ENCODE measurements around the gene STPG4.
A peak's percentile ranks its signal among the peaks of the same experiment; 100 is the strongest.
"Not testable (repeated sequence)": the region's sequence is repeated elsewhere in the genome, so short reads cannot be mapped to it uniquely, and the experiment has no call there.

STPG4 gene

GRCh38 chr2:47173986-47174732 is 19.1 kb upstream of the STPG4 start:
- Histone ChIP-seq H3K4me3 (ENCODE audit: extremely low read depth, insufficient read depth, low read length, poor library complexity, severe bottlenecking) (peak overlapping the region; percentile 99), H3K36me3 (ENCODE audit: control insufficient read depth, insufficient read depth, low read length) (peaks cover 30% of the 10 kb centered on the region), H3K9me3 (ENCODE audit: control insufficient read depth, low read length) (no peaks in the 10 kb centered on the region), H3K4me1 (ENCODE audit: control insufficient read depth, insufficient read depth, low read length, poor library complexity, severe bottlenecking) (peaks cover 8% of the 10 kb centered on the region), H3K27ac (ENCODE audit: low read depth, low read length, severe bottlenecking) (no peak overlapping the region)
- WGBS, 2 experiments (ENCODE audit: insufficient coverage in 2 of 2), result 17 to 48% methylated on average over 2 to 4 of the region's 9 CpGs

DNA sequence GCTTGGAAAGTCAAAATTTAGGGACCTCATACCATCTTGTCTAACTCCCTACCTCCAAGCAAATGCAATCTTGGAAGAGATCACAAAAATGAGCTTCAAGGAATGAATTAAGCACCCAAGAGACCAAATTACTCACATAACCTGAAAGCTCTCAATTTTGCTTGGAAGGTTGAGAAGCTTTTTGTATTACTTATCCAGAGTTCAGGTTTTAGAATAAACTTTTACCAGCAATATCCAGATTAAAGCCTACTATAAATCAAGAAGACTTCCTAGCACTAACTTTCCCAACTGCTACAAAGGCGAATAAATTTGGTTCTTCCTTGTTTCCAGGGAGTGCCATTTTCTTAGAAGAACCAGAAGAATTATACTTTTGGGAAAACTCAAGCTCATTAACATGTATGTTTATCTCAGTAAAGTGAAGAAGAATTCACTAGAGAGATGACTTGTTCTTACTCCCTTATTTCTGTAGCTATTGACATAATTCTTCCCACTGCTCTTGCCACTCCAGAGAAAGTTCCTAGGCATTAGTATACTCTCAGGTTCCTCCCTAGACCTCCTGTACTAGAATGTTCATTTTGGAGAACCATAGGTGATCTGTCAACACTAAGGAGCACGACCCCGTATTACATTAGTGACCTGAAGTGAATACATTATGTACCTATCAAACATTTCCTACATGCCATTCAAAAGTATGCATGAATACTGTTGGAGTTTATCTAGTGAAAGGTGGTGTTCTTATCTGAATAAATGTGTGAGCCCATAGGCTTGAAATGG is 18.0 kb upstream of the STPG4 start:
- Histone ChIP-seq H3K4me3 (ENCODE audit: extremely low read depth, insufficient read depth, low read length, poor library complexity, severe bottlenecking) (peak overlapping the region; percentile 99), H3K36me3 (ENCODE audit: control insufficient read depth, insufficient read depth, low read length) (peaks cover 35% of the 10 kb centered on the region), H3K4me1 (ENCODE audit: control insufficient read depth, insufficient read depth, low read length, poor library complexity, severe bottlenecking) (peaks cover 8% of the 10 kb centered on the region), H3K27ac (ENCODE audit: low read depth, low read length, severe bottlenecking) (no peak overlapping the region), H3K9me3 (ENCODE audit: control insufficient read depth, low read length) (no peaks in the 10 kb centered on the region)
- WGBS, 2 experiments (ENCODE audit: insufficient coverage in 2 of 2), result no CpG with 5 or more reads among the region's 3 CpGs

DNA sequence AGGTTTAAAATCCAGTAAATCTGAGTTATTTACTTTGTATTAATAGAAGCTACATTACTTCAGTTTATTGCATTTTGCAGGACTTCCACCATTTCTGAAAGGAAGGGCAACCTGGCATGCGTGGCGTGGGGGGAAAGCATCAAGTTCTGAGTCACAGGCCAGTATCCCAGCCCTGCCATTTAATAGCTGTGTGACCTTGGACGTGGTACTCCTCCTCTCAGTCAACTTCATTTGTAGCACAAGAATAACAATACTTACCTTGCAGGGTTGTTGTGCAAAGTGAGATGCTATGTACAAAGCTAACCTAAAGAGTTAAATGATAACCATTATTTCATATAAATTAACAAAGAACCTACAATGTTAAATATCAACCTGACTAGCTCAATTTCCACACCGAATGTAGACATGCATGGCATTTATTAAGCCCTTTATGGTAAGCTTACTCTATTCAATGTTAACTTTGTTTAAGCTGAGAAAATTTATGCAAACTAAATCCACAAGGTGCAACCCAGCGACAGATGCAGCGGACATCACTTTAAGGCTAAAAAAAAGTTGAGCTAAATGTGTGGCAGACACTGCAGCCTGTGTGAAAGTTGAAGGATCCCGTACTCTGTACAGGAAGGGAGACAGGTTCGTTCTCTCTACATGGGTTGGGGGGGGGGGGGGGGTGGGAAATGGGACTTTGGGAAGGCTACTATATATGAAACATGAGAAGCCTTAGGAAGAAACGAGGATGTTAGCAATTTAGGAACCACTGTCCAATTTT is 17.2 kb upstream of the STPG4 start:
- Histone ChIP-seq H3K36me3 (ENCODE audit: control insufficient read depth, insufficient read depth, low read length) (peaks cover 42% of the 10 kb centered on the region), H3K4me3 (ENCODE audit: extremely low read depth, insufficient read depth, low read length, poor library complexity, severe bottlenecking) (peak overlapping the region; percentile 6), H3K27ac (ENCODE audit: low read depth, low read length, severe bottlenecking) (no peak overlapping the region), H3K4me1 (ENCODE audit: control insufficient read depth, insufficient read depth, low read length, poor library complexity, severe bottlenecking) (peaks cover 8% of the 10 kb centered on the region), H3K9me3 (ENCODE audit: control insufficient read depth, low read length) (no peaks in the 10 kb centered on the region)
- 77 to 96% methylated on average over 3 to 6 of the region's 9 CpGs for WGBS, 2 experiments (ENCODE audit: insufficient coverage in 2 of 2)

GRCh38 chr2:47169784-47170183 is 14.7 kb upstream of the STPG4 start:
- no peak overlapping the region for H3K4me3 ChIP-seq (ENCODE audit: extremely low read depth, insufficient read depth, low read length, poor library complexity, severe bottlenecking)
- no CpG with 5 or more reads among the region's 2 CpGs for WGBS, 2 experiments (ENCODE audit: insufficient coverage in 2 of 2)
- H3K36me3 ChIP-seq (ENCODE audit: control insufficient read depth, insufficient read depth, low read length), result peaks cover 57% of the 10 kb centered on the region
- H3K9me3 ChIP-seq (ENCODE audit: control insufficient read depth, low read length), result no peaks in the 10 kb centered on the region
- H3K4me1 ChIP-seq (ENCODE audit: control insufficient read depth, insufficient read depth, low read length, poor library complexity, severe bottlenecking), result peaks cover 8% of the 10 kb centered on the region
- H3K27ac ChIP-seq (ENCODE audit: low read depth, low read length, severe bottlenecking), result no peak overlapping the region

- H3K27ac ChIP-seq (ENCODE audit: low read depth, low read length, severe bottlenecking); H3K9me3 ChIP-seq (ENCODE audit: control insufficient read depth, low read length); H3K4me1 ChIP-seq (ENCODE audit: control insufficient read depth, insufficient read depth, low read length, poor library complexity, severe bottlenecking); H3K4me3 ChIP-seq (ENCODE audit: extremely low read depth, insufficient read depth, low read length, poor library complexity, severe bottlenecking): not testable (repeated sequence)
- 91 to 94% methylated on average over 7 to 8 of the region's 8 CpGs for WGBS, 2 experiments (ENCODE audit: insufficient coverage in 2 of 2)
- H3K36me3 ChIP-seq (ENCODE audit: control insufficient read depth, insufficient read depth, low read length), result peaks cover 63% of the 10 kb centered on the region
These were observed 13.8 kb upstream of the STPG4 start for GRCh38 chr2:47168895-47169294.

DNA sequence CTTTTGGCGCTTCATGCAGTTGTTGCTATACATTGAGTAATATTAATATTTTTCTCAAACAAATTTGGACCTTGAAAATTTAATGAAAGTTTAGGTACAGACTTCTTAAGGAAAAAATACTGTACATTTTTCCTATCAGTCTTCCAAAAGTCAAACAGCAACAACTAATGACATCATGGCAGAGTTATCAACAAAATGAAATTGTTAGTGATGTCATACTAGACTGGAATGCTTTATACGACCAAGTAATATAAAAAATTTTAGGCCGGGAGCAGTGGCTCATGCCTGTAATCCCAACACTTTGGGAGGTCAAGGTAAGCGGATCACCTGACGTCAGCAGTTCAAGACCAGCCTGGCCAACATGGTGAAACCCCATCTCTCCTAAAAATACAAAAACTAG is 12.0 kb upstream of the STPG4 start:
- Histone ChIP-seq H3K36me3 (ENCODE audit: control insufficient read depth, insufficient read depth, low read length) (peaks cover 77% of the 10 kb centered on the region), H3K4me1 (ENCODE audit: control insufficient read depth, insufficient read depth, low read length, poor library complexity, severe bottlenecking) (peaks cover 8% of the 10 kb centered on the region), H3K27ac (ENCODE audit: low read depth, low read length, severe bottlenecking) (no peak overlapping the region), H3K4me3 (ENCODE audit: extremely low read depth, insufficient read depth, low read length, poor library complexity, severe bottlenecking) (no peak overlapping the region), H3K9me3 (ENCODE audit: control insufficient read depth, low read length) (no peaks in the 10 kb centered on the region)
- 91 to 98% methylated on average over 4 of the region's 5 CpGs for WGBS, 2 experiments (ENCODE audit: insufficient coverage in 2 of 2)

DNA sequence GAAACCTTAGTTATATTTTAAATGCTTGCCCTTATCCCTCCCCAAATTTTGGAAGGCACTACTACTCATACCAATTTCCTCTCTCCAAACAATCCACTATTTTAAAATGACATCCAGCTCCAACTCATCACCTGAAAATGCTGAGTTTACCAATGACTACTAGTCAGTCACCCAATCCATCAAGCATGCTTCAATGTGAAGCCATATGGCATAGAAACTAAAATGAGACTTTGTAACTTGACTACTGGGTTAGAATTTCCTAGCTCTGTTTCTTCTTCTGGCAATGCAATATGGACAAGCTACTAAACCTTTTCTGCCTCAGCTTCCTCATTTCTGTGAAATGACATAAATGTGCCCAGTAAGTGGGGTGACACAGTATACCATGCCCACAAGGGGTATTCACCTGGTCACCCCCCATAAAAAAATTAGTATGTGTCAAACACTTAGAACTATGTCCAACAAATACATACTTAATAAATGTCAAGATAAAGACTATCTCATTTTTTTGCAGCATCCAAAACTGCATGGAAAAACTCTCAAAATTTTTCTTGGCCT is 10.0 kb upstream of the STPG4 start:
- Histone ChIP-seq H3K27ac (ENCODE audit: low read depth, low read length, severe bottlenecking) (no peak overlapping the region), H3K9me3 (ENCODE audit: control insufficient read depth, low read length) (no peaks in the 10 kb centered on the region), H3K36me3 (ENCODE audit: control insufficient read depth, insufficient read depth, low read length) (peaks cover 77% of the 10 kb centered on the region), H3K4me3 (ENCODE audit: extremely low read depth, insufficient read depth, low read length, poor library complexity, severe bottlenecking) (no peak overlapping the region), H3K4me1 (ENCODE audit: control insufficient read depth, insufficient read depth, low read length, poor library complexity, severe bottlenecking) (no peaks in the 10 kb centered on the region)

- Histone ChIP-seq H3K27ac (ENCODE audit: low read depth, low read length, severe bottlenecking) (no peak overlapping the region), H3K36me3 (ENCODE audit: control insufficient read depth, insufficient read depth, low read length) (peaks cover 75% of the 10 kb centered on the region), H3K9me3 (ENCODE audit: control insufficient read depth, low read length) (no peaks in the 10 kb centered on the region), H3K4me3 (ENCODE audit: extremely low read depth, insufficient read depth, low read length, poor library complexity, severe bottlenecking) (no peak overlapping the region), H3K4me1 (ENCODE audit: control insufficient read depth, insufficient read depth, low read length, poor library complexity, severe bottlenecking) (no peaks in the 10 kb centered on the region)
- WGBS, 2 experiments (ENCODE audit: insufficient coverage in 2 of 2), result no CpG with 5 or more reads among the region's 3 CpGs
These were observed 7.7 kb upstream of the STPG4 start for GRCh38 chr2:47162780-47163179.

GRCh38 chr2:47161475-47161874 is 6.4 kb upstream of the STPG4 start:
- WGBS, 2 experiments (ENCODE audit: insufficient coverage in 2 of 2), result 83 to 100% methylated on average over 1 of the region's 3 CpGs
- no peaks in the 10 kb centered on the region for H3K4me1 ChIP-seq (ENCODE audit: control insufficient read depth, insufficient read depth, low read length, poor library complexity, severe bottlenecking)
- no peaks in the 10 kb centered on the region for H3K9me3 ChIP-seq (ENCODE audit: control insufficient read depth, low read length)
- peaks cover 78% of the 10 kb centered on the region for H3K36me3 ChIP-seq (ENCODE audit: control insufficient read depth, insufficient read depth, low read length)
- no peak overlapping the region for H3K4me3 ChIP-seq (ENCODE audit: extremely low read depth, insufficient read depth, low read length, poor library complexity, severe bottlenecking)
- no peak overlapping the region for H3K27ac ChIP-seq (ENCODE audit: low read depth, low read length, severe bottlenecking)

GRCh38 chr2:47160660-47161059 is 5.6 kb upstream of the STPG4 start:
- no CpG with 5 or more reads among the region's 1 CpG for WGBS, 2 experiments (ENCODE audit: insufficient coverage in 2 of 2)
- peaks cover 74% of the 10 kb centered on the region for H3K36me3 ChIP-seq (ENCODE audit: control insufficient read depth, insufficient read depth, low read length)
- no peaks in the 10 kb centered on the region for H3K9me3 ChIP-seq (ENCODE audit: control insufficient read depth, low read length)
- H3K27ac ChIP-seq (ENCODE audit: low read depth, low read length, severe bottlenecking), result no peak overlapping the region
- no peaks in the 10 kb centered on the region for H3K4me1 ChIP-seq (ENCODE audit: control insufficient read depth, insufficient read depth, low read length, poor library complexity, severe bottlenecking)
- no peak overlapping the region for H3K4me3 ChIP-seq (ENCODE audit: extremely low read depth, insufficient read depth, low read length, poor library complexity, severe bottlenecking)

All from mesodermal cell (in vitro differentiated cells).